HG02973 (cell line): ENCODE data around the gene FMN1.

ENCODE experiments used
- ATAC-seq: cut with Tn5 transposase; IDR thresholded peaks from one replicate; pipeline ENCODE4 v1.9.1; 2021; ENCODE audit warnings: moderate library complexity; ENCODE audit not compliant: unreplicated experiment

FMN1 gene

GRCh38 chr15:33066584-33066983, 127.9 kb downstream of the FMN1 start:
- no peak for ATAC-seq

- no peak for ATAC-seq
These were observed 129.6 kb downstream of the FMN1 start for GRCh38 chr15:33064878-33065277.

GRCh38 chr15:33059184-33059583, 135.3 kb downstream of the FMN1 start:
- ATAC-seq: no peak

GRCh38 chr15:33057845-33058244, 136.7 kb downstream of the FMN1 start:
- ATAC-seq: no peak

GRCh38 chr15:33055962-33056361, 138.6 kb downstream of the FMN1 start:
- no peak for ATAC-seq

- ATAC-seq: no peak
These were observed 143.0 kb downstream of the FMN1 start for GRCh38 chr15:33051528-33051927.

- no peak for ATAC-seq
These were observed 146.3 kb downstream of the FMN1 start for GRCh38 chr15:33048255-33048654.

- no peak for ATAC-seq
These were observed 147.4 kb downstream of the FMN1 start for GRCh38 chr15:33047077-33047476.

GRCh38 chr15:33046329-33046728, 148.2 kb downstream of the FMN1 start:
- no peak for ATAC-seq

- no peak for ATAC-seq
These were observed 149.3 kb downstream of the FMN1 start for GRCh38 chr15:33045066-33045810.

- no peak for ATAC-seq
These were observed 149.9 kb downstream of the FMN1 start for GRCh38 chr15:33044598-33044997.

GRCh38 chr15:33043636-33044035, 150.9 kb downstream of the FMN1 start:
- no peak for ATAC-seq

GRCh38 chr15:33040496-33040895, 154.0 kb downstream of the FMN1 start:
- ATAC-seq: no peak

GRCh38 chr15:33034588-33034987, 159.9 kb downstream of the FMN1 start:
- ATAC-seq: no peak

GRCh38 chr15:33032053-33032452, 162.5 kb downstream of the FMN1 start:
- no peak for ATAC-seq

- ATAC-seq: no peak
These were observed 163.1 kb downstream of the FMN1 start for GRCh38 chr15:33031324-33031821.

GRCh38 chr15:33030315-33030714, 164.2 kb downstream of the FMN1 start:
- ATAC-seq: no peak

GRCh38 chr15:33029109-33029652, 165.3 kb downstream of the FMN1 start:
- ATAC-seq: no peak

- no peak for ATAC-seq
These were observed 166.0 kb downstream of the FMN1 start for GRCh38 chr15:33028495-33028894.

- no peak for ATAC-seq
These were observed 167.0 kb downstream of the FMN1 start for GRCh38 chr15:33027306-33028035.

GRCh38 chr15:33026614-33027013, 167.9 kb downstream of the FMN1 start:
- ATAC-seq: no peak

GRCh38 chr15:33022629-33023028, 171.9 kb downstream of the FMN1 start:
- ATAC-seq: no peak
